SK-N-SH (cell line): ENCODE measurements around the gene TXNDC5. TPM values are rescaled to one million over a fixed set of nuclear protein-coding genes. Genes with fewer than 3 reads are reported as not detected.

ENCODE experiments used
- CTCF ChIA-PET: fragments of 300-600, 350-600 bp; formaldehyde crosslinking; extraction: SDS; loops from one replicate; lab custom pipeline; 2021; lab: Yijun Ruan, JAX
- POLR2A ChIA-PET: fragments of 350-600 bp; sonication (Branson Sonifier 250); formaldehyde crosslinking; extraction: SDS; loops from one replicate; lab custom pipeline; 2020; ENCODE audit warnings: antibody characterized with exemption, inconsistent platforms; lab: Yijun Ruan, JAX
- DNase-seq: peaks from one replicate; pipeline ENCODE4 v3.0.0; 2012
- H2AFZ ChIP-seq: fragments of 200-600 bp; sonication (generic); 2 replicates; pipeline ENCODE4 v1.8.1; 2016; ENCODE audit warnings: antibody characterized with exemption, mild to moderate bottlenecking, low read depth
- H3F3A ChIP-seq: fragments of 200-600 bp; sonication (generic); replicated peaks from 2 replicates; pipeline ENCODE3; 2016; ENCODE audit warnings: antibody characterized with exemption, mild to moderate bottlenecking; ENCODE audit not compliant: insufficient read depth
- H3K27ac ChIP-seq, 2 experiments: fragments of 200-500 bp in 1 of 2; fragments of 200-600 bp in 1 of 2; sonication (Bioruptor generic) in 1 of 2; sonication (generic), shearing (Covaris generic) in 1 of 2; 2 replicates each; pipeline versions ENCODE4 v1.5.1 to v1.6.1; 2014 to 2016; ENCODE audit warnings: low read depth in 2 of 2, inconsistent platforms in 1 of 2, low read length in 1 of 2, mild to moderate bottlenecking in 1 of 2, mixed read lengths in 1 of 2
- H3K27me3 ChIP-seq: fragments of 200-600 bp; sonication (generic), shearing (Covaris generic); 2 replicates; pipeline ENCODE4 v1.6.1; 2016; ENCODE audit warnings: mixed run types; ENCODE audit not compliant: insufficient read depth
- H3K36me3 ChIP-seq, 2 experiments: fragments of 200-500 bp in 1 of 2; fragments of 200-600 bp in 1 of 2; sonication (Bioruptor generic) in 1 of 2; sonication (generic) in 1 of 2; replicated peaks in 1 of 2; 2 replicates each; pipeline versions ENCODE3 to v1.5.1; 2014 to 2016; ENCODE audit warnings: low read length in 1 of 2, mild to moderate bottlenecking in 1 of 2; ENCODE audit not compliant: insufficient read depth in 2 of 2, control insufficient read depth in 1 of 2
- H3K4me1 ChIP-seq, 2 experiments: fragments of 200-500 bp in 1 of 2; fragments of 200-600 bp in 1 of 2; sonication (Bioruptor generic) in 1 of 2; sonication (generic), shearing (Covaris generic) in 1 of 2; 2 replicates each; pipeline versions ENCODE4 v1.5.1 to v1.6.1; 2014 to 2016; ENCODE audit warnings: low read depth in 1 of 2, low read length in 1 of 2, mixed run types in 1 of 2; ENCODE audit not compliant: insufficient read depth in 2 of 2, control insufficient read depth in 1 of 2
- H3K4me2 ChIP-seq: fragments of 200-600 bp; sonication (generic), shearing (Covaris generic); 2 replicates; pipeline ENCODE4 v1.6.1; 2017; ENCODE audit warnings: mixed run types
- H3K4me3 ChIP-seq, 2 experiments: fragments of 200-500 bp in 1 of 2; fragments of 200-600 bp in 1 of 2; sonication (Bioruptor generic) in 1 of 2; sonication (generic), shearing (Covaris generic) in 1 of 2; 2 replicates each; pipeline versions ENCODE4 v1.5.1 to v1.8.1; 2014 to 2016; ENCODE audit warnings: low read depth in 2 of 2, inconsistent platforms in 1 of 2, low read length in 1 of 2, mild to moderate bottlenecking in 1 of 2, mixed read lengths in 1 of 2, moderate library complexity in 1 of 2
- H3K79me2 ChIP-seq: fragments of 200-600 bp; sonication (generic); 2 replicates; pipeline ENCODE4 v1.8.1; 2017; ENCODE audit warnings: mild to moderate bottlenecking; ENCODE audit not compliant: insufficient read depth
- H3K9ac ChIP-seq: fragments of 200-600 bp; sonication (generic); 2 replicates; pipeline ENCODE4 v1.6.1; 2017; ENCODE audit warnings: mixed run types
- H3K9me2 ChIP-seq: fragments of 200-600 bp; sonication (generic); 2 replicates; pipeline ENCODE4 v1.6.1; 2017; ENCODE audit warnings: mixed run types
- H3K9me3 ChIP-seq: fragments of 200-600 bp; sonication (generic); 2 replicates; pipeline ENCODE4 v1.6.1; 2017; ENCODE audit warnings: mixed run types, mild to moderate bottlenecking, moderate library complexity
- H4K20me1 ChIP-seq: fragments of 200-600 bp; sonication (generic); 2 replicates; pipeline ENCODE4 v1.6.1; 2017; ENCODE audit warnings: mild to moderate bottlenecking, mixed run types; ENCODE audit not compliant: insufficient read depth
- CTCF ChIP-seq: fragments of 200-600 bp; sonication (generic); IDR thresholded peaks from 2 replicates; pipeline ENCODE4 v1.6.1; 2017; ENCODE audit warnings: antibody characterized with exemption, mild to moderate bottlenecking, moderate library complexity
- EP300 ChIP-seq, 2 experiments: IDR thresholded peaks; 2 replicates each; pipeline versions ENCODE4 v1.4.0 to v1.6.1; 2012; ENCODE audit warnings: borderline replicate concordance in 1 of 2, low read depth in 1 of 2, low read length in 1 of 2
- GABPA ChIP-seq: IDR thresholded peaks from 2 replicates; pipeline ENCODE4 v1.4.0; 2012; ENCODE audit warnings: low read depth, mild to moderate bottlenecking
- GATA2 ChIP-seq: sonication (generic); formaldehyde crosslinking; IDR thresholded peaks from 2 replicates; pipeline ENCODE4 v1.5.0; 2020; ENCODE audit warnings: mild to moderate bottlenecking, missing genetic modification reagents
- JUND ChIP-seq: IDR thresholded peaks from 2 replicates; pipeline ENCODE4 v1.4.0; 2012
- MAX ChIP-seq: IDR thresholded peaks from 2 replicates; pipeline ENCODE4 v1.4.0; 2012; ENCODE audit warnings: low read depth
- MXI1 ChIP-seq: IDR thresholded peaks from 2 replicates; pipeline ENCODE4 v1.6.1; 2012; ENCODE audit warnings: mild to moderate bottlenecking, low read depth, low read length, improper control_type of control experiment
- RCOR1 ChIP-seq: fragments of 150-350 bp; IDR thresholded peaks from 2 replicates; pipeline ENCODE4 v1.6.1; 2017; ENCODE audit warnings: antibody characterized with exemption, low read length
- SIN3A ChIP-seq: IDR thresholded peaks from 2 replicates; pipeline ENCODE4 v1.6.1; 2012; ENCODE audit warnings: low read depth, mild to moderate bottlenecking, low read length, moderate library complexity, borderline replicate concordance
- SMC3 ChIP-seq: IDR thresholded peaks from 2 replicates; pipeline ENCODE4 v1.6.1; 2012; ENCODE audit warnings: low read depth, low read length, improper control_type of control experiment
- TEAD4 ChIP-seq: IDR thresholded peaks from 2 replicates; pipeline ENCODE4 v1.4.0; 2012; ENCODE audit warnings: mild to moderate bottlenecking, borderline replicate concordance; ENCODE audit not compliant: insufficient read depth
- USF1 ChIP-seq: IDR thresholded peaks from 2 replicates; pipeline ENCODE4 v1.4.0; 2012; ENCODE audit warnings: low read depth, borderline replicate concordance
- YY1 ChIP-seq: IDR thresholded peaks from 2 replicates; pipeline ENCODE4 v1.4.0; 2012; ENCODE audit warnings: low read depth, mild to moderate bottlenecking
- WGBS: methylation state at CpG from one replicate; pipeline ENCODE4 v1.1.6; 2017; ENCODE audit warnings: low lambda C conversion rate; 5-methylcytosine and 5-hydroxymethylcytosine counted together
- polyA plus RNA-seq, 3 experiments: library from polyadenylated mRNA; depleted of rRNA; stranded (reverse); fragments of >200 nt; gene quantifications; 2 replicates each; pipeline ENCODE4 v1.2.3, GENCODE V29; 2012
- TF ChIP-seq, protein P1 (sequence below): IDR thresholded peaks from 2 replicates; pipeline ENCODE4 v1.4.0; 2012; ENCODE audit warnings: low read depth, borderline replicate concordance
- TF ChIP-seq, protein P2 (sequence below): IDR thresholded peaks from 2 replicates; pipeline ENCODE4; 2012
- TF ChIP-seq, protein P3 (sequence below): fragments of 150-350 bp; IDR thresholded peaks from 2 replicates; pipeline ENCODE4 v1.6.1; 2016; ENCODE audit warnings: mild to moderate bottlenecking, low read depth, low read length

Gene TXNDC5
- polyA plus RNA-seq, 1 of the 3 experiments (the other 2 are of a cell fraction) = 187 TPM

- H3K4me3 ChIP-seq = no peak overlapping the region
- no peaks in the 10 kb centered on the region for H3K9me2 ChIP-seq
- 0 out of 2 replicates have a peak, but pooled peaks cover 4% of the 10 kb centered on the region for H3K27me3 ChIP-seq
- H3K9me3 ChIP-seq = no peaks in the 10 kb centered on the region
- H3K36me3 ChIP-seq = no peaks in the 10 kb centered on the region
- no peaks in the 10 kb centered on the region for H4K20me1 ChIP-seq
- TF ChIP-seq MAX (no peak), SMC3 (no peak), MXI1 (no peak), CTCF (no peak), GABPA (no peak), EP300 (IDR thresholded peaks at IDR 0.05; ENCODE audit: borderline replicate concordance in 1 of 2, low read depth in 1 of 2, low read length in 1 of 2) (no peak), USF1 (no peak), SIN3A (no peak), YY1 (no peak), RCOR1 (no peak), JUND (no peak), GATA2 (CRISPR knock-in tag) (no peak), TEAD4 (no peak)
- TF ChIP-seq, protein P1, sequence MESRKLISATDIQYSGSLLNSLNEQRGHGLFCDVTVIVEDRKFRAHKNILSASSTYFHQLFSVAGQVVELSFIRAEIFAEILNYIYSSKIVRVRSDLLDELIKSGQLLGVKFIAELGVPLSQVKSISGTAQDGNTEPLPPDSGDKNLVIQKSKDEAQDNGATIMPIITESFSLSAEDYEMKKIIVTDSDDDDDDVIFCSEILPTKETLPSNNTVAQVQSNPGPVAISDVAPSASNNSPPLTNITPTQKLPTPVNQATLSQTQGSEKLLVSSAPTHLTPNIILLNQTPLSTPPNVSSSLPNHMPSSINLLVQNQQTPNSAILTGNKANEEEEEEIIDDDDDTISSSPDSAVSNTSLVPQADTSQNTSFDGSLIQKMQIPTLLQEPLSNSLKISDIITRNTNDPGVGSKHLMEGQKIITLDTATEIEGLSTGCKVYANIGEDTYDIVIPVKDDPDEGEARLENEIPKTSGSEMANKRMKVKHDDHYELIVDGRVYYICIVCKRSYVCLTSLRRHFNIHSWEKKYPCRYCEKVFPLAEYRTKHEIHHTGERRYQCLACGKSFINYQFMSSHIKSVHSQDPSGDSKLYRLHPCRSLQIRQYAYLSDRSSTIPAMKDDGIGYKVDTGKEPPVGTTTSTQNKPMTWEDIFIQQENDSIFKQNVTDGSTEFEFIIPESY = no peak
- TF ChIP-seq, protein P2, sequence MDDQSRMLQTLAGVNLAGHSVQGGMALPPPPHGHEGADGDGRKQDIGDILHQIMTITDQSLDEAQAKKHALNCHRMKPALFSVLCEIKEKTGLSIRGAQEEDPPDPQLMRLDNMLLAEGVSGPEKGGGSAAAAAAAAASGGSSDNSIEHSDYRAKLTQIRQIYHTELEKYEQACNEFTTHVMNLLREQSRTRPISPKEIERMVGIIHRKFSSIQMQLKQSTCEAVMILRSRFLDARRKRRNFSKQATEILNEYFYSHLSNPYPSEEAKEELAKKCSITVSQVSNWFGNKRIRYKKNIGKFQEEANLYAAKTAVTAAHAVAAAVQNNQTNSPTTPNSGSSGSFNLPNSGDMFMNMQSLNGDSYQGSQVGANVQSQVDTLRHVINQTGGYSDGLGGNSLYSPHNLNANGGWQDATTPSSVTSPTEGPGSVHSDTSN = no peak
- TF ChIP-seq, protein P3, sequence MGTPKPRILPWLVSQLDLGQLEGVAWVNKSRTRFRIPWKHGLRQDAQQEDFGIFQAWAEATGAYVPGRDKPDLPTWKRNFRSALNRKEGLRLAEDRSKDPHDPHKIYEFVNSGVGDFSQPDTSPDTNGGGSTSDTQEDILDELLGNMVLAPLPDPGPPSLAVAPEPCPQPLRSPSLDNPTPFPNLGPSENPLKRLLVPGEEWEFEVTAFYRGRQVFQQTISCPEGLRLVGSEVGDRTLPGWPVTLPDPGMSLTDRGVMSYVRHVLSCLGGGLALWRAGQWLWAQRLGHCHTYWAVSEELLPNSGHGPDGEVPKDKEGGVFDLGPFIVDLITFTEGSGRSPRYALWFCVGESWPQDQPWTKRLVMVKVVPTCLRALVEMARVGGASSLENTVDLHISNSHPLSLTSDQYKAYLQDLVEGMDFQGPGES = no peak
- H3K4me1 ChIP-seq = no peaks in the 10 kb centered on the region
- no peaks in the 10 kb centered on the region for H3F3A ChIP-seq
- 17% methylated on average over 9 of the region's 9 CpGs for WGBS
- H3K27ac ChIP-seq = no peak overlapping the region
- H3K4me2 ChIP-seq = no peak overlapping the region
- POLR2A ChIA-PET = no interaction called here
- no peak overlapping the region for H3K9ac ChIP-seq
- H2AFZ ChIP-seq = no peak overlapping the region
- no peak for DNase-seq
- no peaks in the 10 kb centered on the region for H3K79me2 ChIP-seq
- CTCF ChIA-PET = no interaction called here
These were observed 77.5 kb downstream of the TXNDC5 start for GRCh38 chr6:7832904-7833750.

Other genes starting within 250 kb of the TXNDC5 start
- gene BMP6, start 184.7 kb downstream of the TXNDC5 start, polyA plus RNA-seq (2012; rRNA removed) = 0.03 TPM in 1 of 2 replicates, not detected in the other
- gene BLOC1S5, start 153.6 kb upstream of the TXNDC5 start, polyA plus RNA-seq (2012; rRNA removed) = 4.2 and 4.4 TPM in 2 replicates
- 60.8 and 67.1 TPM in 2 replicates for gene EEF1E1, start 191.8 kb upstream of the TXNDC5 start, polyA plus RNA-seq (2012; rRNA removed)